Esophagus (tissue), 2 donors: ENCODE data around the gene NIPSNAP3A. TPM values are rescaled to one million over a fixed set of nuclear protein-coding genes. Genes with fewer than 3 reads are reported as not detected.

ENCODE experiments used
- H3K27ac ChIP-seq, 2 donors: one replicate each; pipeline ENCODE4 v1.5.1; 2013; ENCODE audit warnings: low read depth in 2 of 2, mild to moderate bottlenecking in 2 of 2, inconsistent platforms in 1 of 2, low read length in 1 of 2, moderate library complexity in 1 of 2
- H3K27me3 ChIP-seq, 2 donors: one replicate each; pipeline ENCODE4 v1.6.1; 2013; ENCODE audit warnings: low read length in 2 of 2, control low read depth in 1 of 2, mild to moderate bottlenecking in 1 of 2; ENCODE audit not compliant: insufficient read depth in 2 of 2, control insufficient read depth in 1 of 2
- H3K36me3 ChIP-seq, 2 donors: one replicate each; pipeline ENCODE4 v1.6.1; 2013; ENCODE audit warnings: low read length in 1 of 2; ENCODE audit not compliant: control insufficient read depth in 2 of 2, insufficient read depth in 2 of 2
- H3K4me1 ChIP-seq, 2 donors: one replicate each; pipeline ENCODE4 v1.6.1; 2013; ENCODE audit warnings: low read length in 1 of 2; ENCODE audit not compliant: control insufficient read depth in 2 of 2, insufficient read depth in 2 of 2
- H3K4me3 ChIP-seq, 2 donors: one replicate each; pipeline ENCODE4 v1.5.1; 2013; ENCODE audit warnings: low read length in 2 of 2, mild to moderate bottlenecking in 2 of 2, low read depth in 1 of 2, moderate library complexity in 1 of 2
- H3K9me3 ChIP-seq, 2 donors: one replicate each; pipeline ENCODE4 v1.6.1; 2013; ENCODE audit warnings: mild to moderate bottlenecking in 2 of 2, low read depth in 1 of 2, low read length in 1 of 2, moderate library complexity in 1 of 2; ENCODE audit not compliant: control insufficient read depth in 2 of 2, insufficient read depth in 1 of 2
- WGBS, 2 donors: extraction: QIAGEN DNeasy Blood & Tissue Kit; methylation state at CpG; one replicate each; pipeline ENCODE4 v1.1.7; 2013; 5-methylcytosine and 5-hydroxymethylcytosine counted together
- polyA plus RNA-seq, 2 donors: library from polyadenylated mRNA; stranded (reverse); fragments of 200-250 nt; gene quantifications; one replicate each; pipeline ENCODE4 v1.2.3, GENCODE V29; 2013
- donor health status: healthy with polysubstance abuse.
- donor health status: Bipolar disorder and iron deficiency.

NIPSNAP3A gene
- polyA plus RNA-seq, 2 donors = 12.6 to 28.9 TPM

- H3K27me3 ChIP-seq = no peaks in the 10 kb centered on the region
- H3K36me3 ChIP-seq = peaks cover 23 to 31% of the 10 kb centered on the region in 2 donors
- WGBS, 2 donors = 82 to 85% methylated on average over 5 of the region's 5 CpGs
- no peak overlapping the region for H3K4me3 ChIP-seq
- no peaks in the 10 kb centered on the region for H3K4me1 ChIP-seq
- no peak overlapping the region for H3K27ac ChIP-seq
- H3K9me3 ChIP-seq = no peaks in the 10 kb centered on the region
These were observed 50.9 kb downstream of the NIPSNAP3A start for GRCh38 chr9:104798209-104798995.

GRCh38 chr9:104800068-104800785, 52.7 kb downstream of the NIPSNAP3A start:
- H3K27ac ChIP-seq = no peak overlapping the region
- no peaks in the 10 kb centered on the region for H3K9me3 ChIP-seq
- H3K4me1 ChIP-seq = no peaks in the 10 kb centered on the region
- H3K4me3 ChIP-seq = no peak overlapping the region
- H3K27me3 ChIP-seq = no peaks in the 10 kb centered on the region
- WGBS, 2 donors = 82 to 86% methylated on average over 7 of the region's 7 CpGs
- H3K36me3 ChIP-seq = peaks cover 20 to 31% of the 10 kb centered on the region in 2 donors

- 92% methylated on average over 5 of the region's 5 CpGs for WGBS, 2 donors
- Histone ChIP-seq H3K4me3 (no peak overlapping the region), H3K27ac (no peak overlapping the region), H3K9me3 (no peaks in the 10 kb centered on the region), H3K27me3 (no peaks in the 10 kb centered on the region), H3K4me1 (no peaks in the 10 kb centered on the region), H3K36me3 (peaks cover 21 to 24% of the 10 kb centered on the region in 2 donors)
These were observed 54.6 kb downstream of the NIPSNAP3A start for GRCh38 chr9:104802110-104802509.

- peaks cover 21 to 25% of the 10 kb centered on the region in 2 donors for H3K36me3 ChIP-seq
- H3K27ac ChIP-seq = no peak overlapping the region
- no peaks in the 10 kb centered on the region for H3K4me1 ChIP-seq
- H3K9me3 ChIP-seq = no peaks in the 10 kb centered on the region
- whole genome bisulfite sequencing, 2 donors = 73 to 82% methylated on average over 2 of the region's 2 CpGs
- H3K27me3 ChIP-seq = no peaks in the 10 kb centered on the region
- H3K4me3 ChIP-seq = no peak overlapping the region
These were observed 55.4 kb downstream of the NIPSNAP3A start for GRCh38 chr9:104802906-104803305.

GRCh38 chr9:104805441-104805840, 58.0 kb downstream of the NIPSNAP3A start:
- Histone ChIP-seq H3K27me3 (no peaks in the 10 kb centered on the region), H3K9me3 (no peaks in the 10 kb centered on the region), H3K4me1 (no peaks in the 10 kb centered on the region), H3K4me3 (no peak overlapping the region), H3K27ac (no peak overlapping the region), H3K36me3 (peaks cover 19 to 23% of the 10 kb centered on the region in 2 donors)
- WGBS, 2 donors = 89 to 91% methylated on average over 2 of the region's 2 CpGs

GRCh38 chr9:104808035-104808614, 60.6 kb downstream of the NIPSNAP3A start:
- H3K27ac ChIP-seq = no peak overlapping the region

More at GRCh38 chr9:104808035-104808614, 60.6 kb downstream of the NIPSNAP3A start:
- Histone ChIP-seq H3K9me3 (no peaks in the 10 kb centered on the region), H3K4me1 (peaks cover 0 to 5% of the 10 kb centered on the region in 2 donors), H3K36me3 (peaks cover 3 to 23% of the 10 kb centered on the region in 2 donors), H3K27me3 (no peaks in the 10 kb centered on the region), H3K4me3 (no peak overlapping the region)
- WGBS, 2 donors = 51 to 56% methylated on average over 3 of the region's 3 CpGs

Other genes with a start within 250 kb of the NIPSNAP3A start
- not detected for gene OR13F1, start 243.4 kb upstream of the NIPSNAP3A start, polyA plus RNA-seq
- gene OR13C4, start 220.5 kb upstream of the NIPSNAP3A start, polyA plus RNA-seq = not detected
- not detected for gene OR13C3, start 210.8 kb upstream of the NIPSNAP3A start, polyA plus RNA-seq
- not detected for gene OR13C8, start 178.5 kb upstream of the NIPSNAP3A start, polyA plus RNA-seq
- not detected for gene OR13C5, start 148.3 kb upstream of the NIPSNAP3A start, polyA plus RNA-seq
- gene OR13C2, start 142.1 kb upstream of the NIPSNAP3A start, polyA plus RNA-seq = not detected
- gene OR13C9, start 129.5 kb upstream of the NIPSNAP3A start, polyA plus RNA-seq = not detected
- not detected for gene OR13D1, start 53.2 kb upstream of the NIPSNAP3A start, polyA plus RNA-seq
- under 1 TPM; 0.77 to 0.87 TPM for gene NIPSNAP3B, start 16.4 kb downstream of the NIPSNAP3A start, polyA plus RNA-seq
- gene ABCA1, start 180.5 kb downstream of the NIPSNAP3A start, polyA plus RNA-seq = 1 to 10 TPM; 2.7 to 2.9 TPM